ENCODE results near the gene VWA5B1. TPM values are rescaled to one million over a fixed set of nuclear protein-coding genes. Genes with fewer than 3 reads are reported as not detected.

VWA5B1 gene
- total RNA-seq, 3 donors from 2014 or later (not counting 1 experiment from before 2014, with no cell fraction given), result not detected

DNA sequence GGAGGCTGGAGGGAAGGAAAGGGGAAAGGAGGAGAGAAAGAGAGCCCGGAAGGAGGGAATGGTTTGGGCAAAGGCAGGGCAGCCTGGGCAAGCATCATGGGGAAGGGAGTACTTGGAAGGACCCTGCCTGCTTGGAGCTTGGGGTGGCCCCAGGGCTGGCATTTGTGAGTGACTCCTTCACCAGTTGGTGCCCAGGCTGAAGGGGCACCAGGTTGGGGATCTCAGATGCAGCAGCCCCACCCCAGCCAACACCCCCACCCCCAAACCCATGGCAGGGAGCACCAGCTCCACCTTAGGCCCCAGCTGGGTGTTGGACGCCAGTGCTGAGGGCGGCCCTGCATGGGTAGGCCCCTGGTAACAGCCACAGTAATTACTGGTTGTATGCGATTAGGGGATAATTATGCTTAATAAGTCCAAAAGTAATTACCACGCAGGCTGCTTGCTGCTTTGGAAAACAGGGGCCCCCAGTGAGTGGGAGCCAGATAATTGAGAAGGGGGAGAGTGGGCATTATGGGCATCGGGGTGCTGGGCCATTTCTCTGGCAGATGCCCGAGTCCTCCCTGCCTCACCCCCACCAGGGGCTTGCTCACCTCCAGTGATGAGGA, 78.3 kb downstream of the VWA5B1 start:
- no peaks in the 10 kb centered on the region for H3K4me1 ChIP-seq (ENCODE audit: control insufficient read depth, insufficient read depth, low read length)
- no peak overlapping the region for H3K27ac Mint-ChIP-seq
- H3K36me3 Mint-ChIP-seq, result no peaks in the 10 kb centered on the region
- no peaks in the 10 kb centered on the region for H3K36me3 ChIP-seq (ENCODE audit: control insufficient read depth, insufficient read depth, low read length)
- H3K27me3 ChIP-seq (ENCODE audit: control insufficient read depth, insufficient read depth, low read length), result peaks cover 7% of the 10 kb centered on the region
- H3K4me1 Mint-ChIP-seq, result peaks cover 0 to 4% of the 10 kb centered on the region in 2 donors
- WGBS (ENCODE audit: insufficient coverage), result 87% methylated on average over 7 of the region's 7 CpGs
- TF ChIP-seq, protein P1, sequence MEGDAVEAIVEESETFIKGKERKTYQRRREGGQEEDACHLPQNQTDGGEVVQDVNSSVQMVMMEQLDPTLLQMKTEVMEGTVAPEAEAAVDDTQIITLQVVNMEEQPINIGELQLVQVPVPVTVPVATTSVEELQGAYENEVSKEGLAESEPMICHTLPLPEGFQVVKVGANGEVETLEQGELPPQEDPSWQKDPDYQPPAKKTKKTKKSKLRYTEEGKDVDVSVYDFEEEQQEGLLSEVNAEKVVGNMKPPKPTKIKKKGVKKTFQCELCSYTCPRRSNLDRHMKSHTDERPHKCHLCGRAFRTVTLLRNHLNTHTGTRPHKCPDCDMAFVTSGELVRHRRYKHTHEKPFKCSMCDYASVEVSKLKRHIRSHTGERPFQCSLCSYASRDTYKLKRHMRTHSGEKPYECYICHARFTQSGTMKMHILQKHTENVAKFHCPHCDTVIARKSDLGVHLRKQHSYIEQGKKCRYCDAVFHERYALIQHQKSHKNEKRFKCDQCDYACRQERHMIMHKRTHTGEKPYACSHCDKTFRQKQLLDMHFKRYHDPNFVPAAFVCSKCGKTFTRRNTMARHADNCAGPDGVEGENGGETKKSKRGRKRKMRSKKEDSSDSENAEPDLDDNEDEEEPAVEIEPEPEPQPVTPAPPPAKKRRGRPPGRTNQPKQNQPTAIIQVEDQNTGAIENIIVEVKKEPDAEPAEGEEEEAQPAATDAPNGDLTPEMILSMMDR (IDR thresholded peaks at IDR 0.05), result no peak
- H3K27ac ChIP-seq (ENCODE audit: low read length), result no peak overlapping the region
- no peak for ATAC-seq
- no peaks in the 10 kb centered on the region for H3K9me3 ChIP-seq (ENCODE audit: control insufficient read depth, insufficient read depth, low read length)
- no peak overlapping the region for H3K4me3 Mint-ChIP-seq
- no peak overlapping the region for H3K4me3 ChIP-seq (ENCODE audit: low read length)
- DNase-seq, result no peak
- intact Hi-C loops (cut with micrococcal nuclease), result no loop called here
- H3K27me3 Mint-ChIP-seq (ENCODE audit: low read depth in 2 of 2), result peaks cover 25 to 35% of the 10 kb centered on the region in 2 donors
- H3K9me3 Mint-ChIP-seq, result no peaks in the 10 kb centered on the region

DNA sequence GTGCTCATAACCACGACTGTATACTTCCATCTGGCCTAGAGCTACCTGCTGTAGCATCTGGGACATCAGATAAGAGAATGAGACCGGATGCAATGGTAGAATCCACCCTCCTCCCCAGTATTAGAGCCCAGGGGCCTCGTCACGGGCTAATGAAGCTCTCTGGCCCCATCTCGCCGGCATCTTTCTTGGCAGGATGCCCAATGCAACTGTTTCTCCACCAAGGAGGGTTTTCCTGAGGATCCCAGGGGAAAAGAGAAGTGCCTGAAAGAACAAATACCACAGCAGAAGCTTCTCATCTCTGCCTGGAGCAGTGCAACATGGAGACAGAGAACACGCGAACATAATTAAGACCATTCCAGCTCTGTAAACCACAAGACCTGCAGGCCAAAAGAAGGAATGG, 80.0 kb downstream of the VWA5B1 start:
- no peaks in the 10 kb centered on the region for H3K36me3 ChIP-seq (ENCODE audit: control insufficient read depth, insufficient read depth, low read length)
- peaks cover 21 to 25% of the 10 kb centered on the region in 2 donors for H3K27me3 Mint-ChIP-seq (ENCODE audit: low read depth in 2 of 2)
- intact Hi-C loops (cut with micrococcal nuclease), result no loop called here
- H3K27ac Mint-ChIP-seq, result no peak overlapping the region
- no peaks in the 10 kb centered on the region for H3K9me3 Mint-ChIP-seq
- 60% methylated on average over 8 of the region's 8 CpGs for WGBS (ENCODE audit: insufficient coverage)
- no peaks in the 10 kb centered on the region for H3K36me3 Mint-ChIP-seq
- H3K4me3 ChIP-seq (ENCODE audit: low read length), result no peak overlapping the region
- no peak for DNase-seq
- H3K4me1 ChIP-seq (ENCODE audit: control insufficient read depth, insufficient read depth, low read length), result no peaks in the 10 kb centered on the region
- H3K4me3 Mint-ChIP-seq, result no peak overlapping the region
- peaks cover 4% of the 10 kb centered on the region for H3K27me3 ChIP-seq (ENCODE audit: control insufficient read depth, insufficient read depth, low read length)
- no peak overlapping the region for H3K27ac ChIP-seq (ENCODE audit: low read length)
- ATAC-seq, result no peak
- no peaks in the 10 kb centered on the region for H3K9me3 ChIP-seq (ENCODE audit: control insufficient read depth, insufficient read depth, low read length)
- TF ChIP-seq, protein P1 (IDR thresholded peaks at IDR 0.05), result no peak
- H3K4me1 Mint-ChIP-seq, result peaks cover 0 to 4% of the 10 kb centered on the region in 2 donors

DNA sequence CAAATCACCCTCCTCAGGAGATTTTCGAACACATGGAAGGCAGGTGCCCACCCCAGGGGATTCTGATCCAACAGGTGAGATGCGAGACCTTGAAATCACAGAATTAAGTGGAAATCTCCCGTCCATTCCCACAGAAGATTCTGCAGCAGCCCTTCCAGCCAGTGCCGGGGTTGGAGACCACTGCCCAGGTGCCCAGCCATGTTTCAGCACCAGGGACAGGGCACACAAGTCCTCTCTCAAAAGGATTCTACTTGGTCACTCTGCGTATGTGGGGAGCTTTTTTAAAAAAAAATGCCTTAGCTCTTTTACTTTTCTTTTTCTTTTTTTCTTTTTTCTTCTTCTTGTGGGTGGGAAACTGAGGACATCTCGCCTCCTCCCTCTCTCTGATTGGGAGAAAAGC, 80.7 kb downstream of the VWA5B1 start:
- TF ChIP-seq, protein P1 (IDR thresholded peaks at IDR 0.05), result no peak
- intact Hi-C loops (cut with micrococcal nuclease), result no loop called here
- no peaks in the 10 kb centered on the region for H3K4me1 ChIP-seq (ENCODE audit: control insufficient read depth, insufficient read depth, low read length)

DNA sequence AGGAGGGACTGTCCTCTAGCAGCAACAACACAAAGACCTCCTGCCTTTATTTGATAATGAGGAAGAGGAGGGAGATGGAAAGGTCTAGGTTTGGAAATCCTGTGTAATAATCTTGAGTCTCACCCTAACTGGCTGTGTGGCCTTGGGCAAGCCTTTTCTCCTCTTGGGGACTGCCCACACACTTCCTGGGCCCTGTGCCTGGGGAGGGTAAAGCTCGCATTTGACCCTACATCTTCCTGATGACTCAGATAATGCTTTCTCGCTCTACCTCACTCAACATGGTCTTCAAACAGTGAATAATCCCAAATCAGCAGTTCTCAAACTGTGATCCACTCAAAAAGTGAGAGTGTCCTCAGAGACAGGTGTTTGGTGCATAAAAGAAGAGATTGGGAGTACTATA, 81.2 kb downstream of the VWA5B1 start:
- ATAC-seq (no peak), DNase-seq (no peak)
- H3K36me3 Mint-ChIP-seq, result no peaks in the 10 kb centered on the region
- Histone ChIP-seq H3K4me1 (ENCODE audit: control insufficient read depth, insufficient read depth, low read length) (no peaks in the 10 kb centered on the region), H3K27me3 (ENCODE audit: control insufficient read depth, insufficient read depth, low read length) (peaks cover 2% of the 10 kb centered on the region), H3K4me3 (ENCODE audit: low read length) (no peak overlapping the region), H3K9me3 (ENCODE audit: control insufficient read depth, insufficient read depth, low read length) (no peaks in the 10 kb centered on the region), H3K36me3 (ENCODE audit: control insufficient read depth, insufficient read depth, low read length) (no peaks in the 10 kb centered on the region), H3K27ac (ENCODE audit: low read length) (no peak overlapping the region)
- H3K27ac Mint-ChIP-seq, result no peak overlapping the region
- TF ChIP-seq, protein P1 (IDR thresholded peaks at IDR 0.05), result no peak
- intact Hi-C loops (cut with micrococcal nuclease), result no loop called here
- WGBS (ENCODE audit: insufficient coverage), result 5% methylated on average over 2 of the region's 2 CpGs
- H3K9me3 Mint-ChIP-seq, result no peaks in the 10 kb centered on the region
- peaks cover 0 to 4% of the 10 kb centered on the region in 2 donors for H3K4me1 Mint-ChIP-seq
- peaks cover 25 to 28% of the 10 kb centered on the region in 2 donors for H3K27me3 Mint-ChIP-seq (ENCODE audit: low read depth in 2 of 2)
- no peak overlapping the region for H3K4me3 Mint-ChIP-seq

More for the DNA sequence above, 80.7 kb downstream of the VWA5B1 start:
- H3K27ac Mint-ChIP-seq, result no peak overlapping the region
- H3K36me3 Mint-ChIP-seq, result no peaks in the 10 kb centered on the region
- DNase-seq (no peak), ATAC-seq (no peak)
- Histone ChIP-seq H3K9me3 (ENCODE audit: control insufficient read depth, insufficient read depth, low read length) (no peaks in the 10 kb centered on the region), H3K4me3 (ENCODE audit: low read length) (no peak overlapping the region), H3K36me3 (ENCODE audit: control insufficient read depth, insufficient read depth, low read length) (no peaks in the 10 kb centered on the region), H3K27me3 (ENCODE audit: control insufficient read depth, insufficient read depth, low read length) (peaks cover 2% of the 10 kb centered on the region), H3K27ac (ENCODE audit: low read length) (no peak overlapping the region)
- H3K4me3 Mint-ChIP-seq, result no peak overlapping the region
- WGBS (ENCODE audit: insufficient coverage), result 48% methylated on average over 4 of the region's 6 CpGs
- no peaks in the 10 kb centered on the region for H3K9me3 Mint-ChIP-seq
- H3K4me1 Mint-ChIP-seq, result peaks cover 0 to 4% of the 10 kb centered on the region in 2 donors
- H3K27me3 Mint-ChIP-seq (ENCODE audit: low read depth in 2 of 2), result peaks cover 25 to 31% of the 10 kb centered on the region in 2 donors
